Mammary microvascular endothelial cell (primary cell): ENCODE measurements around the gene SUV39H1. TPM values are rescaled to one million over a fixed set of nuclear protein-coding genes. Genes with fewer than 3 reads are reported as not detected.

Experiments used
- total RNA-seq: library from RNA; depleted of rRNA; stranded (reverse); fragments of >200 nt; gene quantifications from 2 replicates; pipeline ENCODE4 v1.2.3, GENCODE V29; 2015

Gene SUV39H1
- 17.7 and 17.8 TPM in 2 replicates for total RNA-seq

GRCh38 chrX:48696301-48696908 lies at the start of gene SUV39H1:
Gene SUV39H1, plus strand, starts transcription at chrX:48696734. Its CDS starts 51 bp downstream, at chrX:48696785.

DNA sequence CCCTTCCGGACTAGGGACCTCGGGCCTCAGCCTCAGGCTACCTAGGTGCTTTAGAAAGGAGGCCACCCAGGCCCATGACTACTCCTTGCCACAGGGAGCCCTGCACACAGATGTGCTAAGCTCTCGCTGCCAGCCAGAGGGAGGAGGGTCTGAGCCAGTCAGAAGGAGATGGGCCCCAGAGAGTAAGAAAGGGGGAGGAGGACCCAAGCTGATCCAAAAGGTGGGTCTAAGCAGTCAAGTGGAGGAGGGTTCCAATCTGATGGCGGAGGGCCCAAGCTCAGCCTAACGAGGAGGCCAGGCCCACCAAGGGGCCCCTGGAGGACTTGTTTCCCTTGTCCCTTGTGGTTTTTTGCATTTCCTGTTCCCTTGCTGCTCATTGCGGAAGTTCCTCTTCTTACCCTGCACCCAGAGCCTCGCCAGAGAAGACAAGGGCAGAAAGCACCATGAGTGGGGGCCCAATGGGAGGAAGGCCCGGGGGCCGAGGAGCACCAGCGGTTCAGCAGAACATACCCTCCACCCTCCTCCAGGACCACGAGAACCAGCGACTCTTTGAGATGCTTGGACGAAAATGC lies 13.0 kb upstream of the SUV39H1 start, which contains the start of gene WAS:
Gene WAS, plus strand, starts transcription at position 389 of the 572 bp plus-strand sequence. Its CDS starts 55 bp downstream, at position 444.

Other genes starting within 250 kb of the SUV39H1 start
- gene SLC38A5, start 226.5 kb upstream of the SUV39H1 start, total RNA-seq, result 32.2 and 39.8 TPM in 2 replicates
- 81.1 and 84.4 TPM in 2 replicates for gene FTSJ1, start 220.5 kb upstream of the SUV39H1 start, total RNA-seq
- gene PORCN, start 187.7 kb upstream of the SUV39H1 start, total RNA-seq, result 8.1 and 12.7 TPM in 2 replicates
- 70.2 and 79.9 TPM in 2 replicates for gene EBP, start 174.9 kb upstream of the SUV39H1 start, total RNA-seq
- 8.8 and 9.7 TPM in 2 replicates for gene TBC1D25, start 157.0 kb upstream of the SUV39H1 start, total RNA-seq
- 328 and 351 TPM in 2 replicates for gene RBM3, start 122.2 kb upstream of the SUV39H1 start, total RNA-seq
- 138 and 155 TPM in 2 replicates for gene WDR13, start 99.2 kb upstream of the SUV39H1 start, total RNA-seq
- 0.13 TPM in 1 of 2 replicates, not detected in the other for gene WAS, start 12.9 kb upstream of the SUV39H1 start, total RNA-seq
- not detected in 2 replicates for gene GLOD5, start 65.0 kb downstream of the SUV39H1 start, total RNA-seq
- gene GATA1, start 89.9 kb downstream of the SUV39H1 start, total RNA-seq, result not detected in 2 replicates
- gene HDAC6, start 105.3 kb downstream of the SUV39H1 start, total RNA-seq, result 43.0 and 45.5 TPM in 2 replicates
- gene ERAS, start 129.8 kb downstream of the SUV39H1 start, total RNA-seq, result not detected in 2 replicates
- not detected in 2 replicates for gene PCSK1N, start 138.9 kb downstream of the SUV39H1 start, total RNA-seq
- 40.8 and 41.9 TPM in 2 replicates for gene TIMM17B, start 201.0 kb downstream of the SUV39H1 start, total RNA-seq
- gene PQBP1, start 201.2 kb downstream of the SUV39H1 start, total RNA-seq, result 65.1 and 81.8 TPM in 2 replicates
- 21.2 and 21.4 TPM in 2 replicates for gene SLC35A2, start 214.9 kb downstream of the SUV39H1 start, total RNA-seq
- 5.7 and 7.5 TPM in 2 replicates for gene PIM2, start 222.3 kb downstream of the SUV39H1 start, total RNA-seq